CD4-positive, alpha-beta T cell treated with Interferon gamma for 1 hour (primary cell): Measurements from ENCODE around the gene DDA1.
"Not testable (repeated sequence)": the region's sequence is repeated elsewhere in the genome, so short reads cannot be mapped to it uniquely, and the experiment has no call there.

Experiments used
- DNase-seq: peaks from one replicate; pipeline ENCODE4 v3.0.0-alpha.2; 2020

DDA1 gene

GRCh38 chr19:17348700-17349099 lies 39.3 kb downstream of the DDA1 start:
- no peak for DNase-seq

DNA sequence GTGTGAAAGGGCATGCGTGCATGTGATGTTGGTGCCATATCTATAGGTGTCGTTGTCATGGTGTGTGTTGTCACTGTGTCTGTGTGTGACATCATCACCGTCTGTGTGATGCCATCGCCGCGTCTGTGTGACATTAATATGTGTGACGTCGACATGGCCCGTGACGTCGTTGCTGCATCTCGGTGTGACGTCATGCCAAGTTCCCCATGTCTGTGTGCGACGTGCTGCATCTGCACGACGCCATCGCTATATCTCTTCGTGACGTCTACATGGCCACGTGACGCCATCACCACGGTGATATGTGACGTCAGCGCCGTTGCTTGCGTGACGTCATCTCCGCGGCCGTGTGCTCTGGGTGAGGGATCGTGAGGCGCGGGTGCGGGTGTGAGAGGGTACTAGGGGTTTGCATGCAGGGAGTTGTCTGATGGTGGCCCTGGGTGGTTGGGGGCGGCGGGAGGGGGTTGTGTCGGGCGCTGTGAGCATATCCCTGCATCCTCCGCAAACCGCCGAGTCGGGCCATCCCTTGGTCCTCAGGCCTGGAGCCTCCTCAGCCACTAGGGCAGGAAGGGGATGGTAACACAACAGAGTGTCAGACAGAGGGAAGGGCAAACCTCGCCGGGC lies 42.6 kb downstream of the DDA1 start:
- DNase-seq = no peak

DNA sequence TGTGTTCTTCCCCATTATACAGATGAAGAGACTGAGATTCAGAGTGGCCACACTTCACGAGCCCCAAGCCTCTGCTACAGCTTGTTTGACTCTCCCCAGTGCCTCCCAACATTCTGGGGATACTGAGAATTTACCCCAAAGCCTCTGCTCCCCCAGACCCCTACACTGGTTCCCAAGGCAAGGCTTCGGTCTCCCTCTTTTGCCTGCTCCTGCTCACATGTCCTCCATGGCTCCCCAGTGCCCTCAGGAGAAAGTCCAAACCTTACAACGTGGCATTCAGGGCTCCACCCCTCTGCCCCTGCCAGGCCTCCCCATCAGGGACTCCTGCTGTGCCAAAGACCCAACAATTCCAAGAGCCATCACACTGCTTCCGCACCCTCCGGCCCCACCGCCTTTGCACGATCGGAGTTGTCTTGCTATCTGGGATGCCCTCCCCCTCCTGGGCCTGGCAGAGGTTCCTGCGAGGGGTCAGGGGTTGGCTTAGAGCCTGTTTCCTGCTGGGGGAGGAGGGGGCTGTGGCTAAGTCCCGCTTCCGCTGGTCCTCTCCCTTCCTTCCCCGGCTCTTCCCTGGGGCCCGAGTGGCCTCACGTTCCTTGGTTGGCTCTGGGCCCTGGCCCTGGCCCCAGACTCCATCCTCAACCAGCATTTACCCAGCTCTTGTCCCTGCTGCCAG lies 43.4 kb downstream of the DDA1 start:
- no peak for DNase-seq

DNA sequence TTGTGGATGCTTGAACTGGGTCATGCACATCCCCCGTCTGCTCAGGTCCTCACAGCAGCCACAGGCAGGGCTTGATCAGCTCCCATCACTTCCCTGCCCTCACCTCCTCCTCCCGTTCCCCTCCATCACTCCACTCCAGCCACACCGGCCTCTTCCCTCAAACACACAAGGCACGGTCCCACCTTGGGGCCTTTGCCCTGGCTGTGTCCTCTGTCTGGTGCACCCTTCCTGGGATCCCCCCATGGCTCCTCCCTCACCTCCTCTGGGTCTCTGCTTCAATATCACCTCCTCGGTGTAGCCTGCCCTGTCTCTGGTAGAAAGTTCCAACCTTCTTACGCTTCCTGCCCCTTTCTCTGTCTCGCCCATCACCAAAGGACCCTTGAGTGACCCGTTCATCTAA lies 44.0 kb downstream of the DDA1 start:
- no peak for DNase-seq

DNA sequence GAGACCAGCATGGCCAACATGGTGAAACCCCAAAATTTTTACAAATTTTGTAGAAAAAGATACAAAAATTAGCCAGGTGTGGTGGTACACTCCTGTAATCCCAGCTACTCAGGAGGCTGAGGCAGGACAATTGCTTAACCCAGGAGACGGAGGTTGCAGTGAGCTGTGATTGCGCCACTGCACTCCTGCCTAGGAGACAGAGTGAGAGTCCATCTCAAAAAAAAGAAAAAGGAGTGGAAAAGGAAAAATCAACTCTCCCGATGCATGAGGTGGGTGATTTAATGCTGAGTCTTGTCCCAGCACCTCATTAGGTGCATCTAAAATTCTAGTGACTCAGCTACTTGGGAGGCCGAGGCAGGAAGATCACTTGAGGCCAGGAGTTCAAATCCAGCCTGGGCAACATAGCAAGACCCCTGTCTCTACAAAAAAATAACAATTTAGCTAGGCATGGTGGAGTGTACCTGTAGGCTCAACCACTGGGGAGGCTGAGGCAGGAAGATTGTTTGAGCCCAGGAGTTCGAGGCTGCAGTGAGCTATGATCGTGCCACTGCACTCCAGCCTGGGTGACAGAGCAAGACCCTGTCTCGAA lies 47.8 kb downstream of the DDA1 start:
- no peak for DNase-seq

GRCh38 chr19:17357724-17358123 lies 48.4 kb downstream of the DDA1 start:
- DNase-seq = no peak

GRCh38 chr19:17358395-17358794 lies 49.0 kb downstream of the DDA1 start:
- DNase-seq = no peak

DNA sequence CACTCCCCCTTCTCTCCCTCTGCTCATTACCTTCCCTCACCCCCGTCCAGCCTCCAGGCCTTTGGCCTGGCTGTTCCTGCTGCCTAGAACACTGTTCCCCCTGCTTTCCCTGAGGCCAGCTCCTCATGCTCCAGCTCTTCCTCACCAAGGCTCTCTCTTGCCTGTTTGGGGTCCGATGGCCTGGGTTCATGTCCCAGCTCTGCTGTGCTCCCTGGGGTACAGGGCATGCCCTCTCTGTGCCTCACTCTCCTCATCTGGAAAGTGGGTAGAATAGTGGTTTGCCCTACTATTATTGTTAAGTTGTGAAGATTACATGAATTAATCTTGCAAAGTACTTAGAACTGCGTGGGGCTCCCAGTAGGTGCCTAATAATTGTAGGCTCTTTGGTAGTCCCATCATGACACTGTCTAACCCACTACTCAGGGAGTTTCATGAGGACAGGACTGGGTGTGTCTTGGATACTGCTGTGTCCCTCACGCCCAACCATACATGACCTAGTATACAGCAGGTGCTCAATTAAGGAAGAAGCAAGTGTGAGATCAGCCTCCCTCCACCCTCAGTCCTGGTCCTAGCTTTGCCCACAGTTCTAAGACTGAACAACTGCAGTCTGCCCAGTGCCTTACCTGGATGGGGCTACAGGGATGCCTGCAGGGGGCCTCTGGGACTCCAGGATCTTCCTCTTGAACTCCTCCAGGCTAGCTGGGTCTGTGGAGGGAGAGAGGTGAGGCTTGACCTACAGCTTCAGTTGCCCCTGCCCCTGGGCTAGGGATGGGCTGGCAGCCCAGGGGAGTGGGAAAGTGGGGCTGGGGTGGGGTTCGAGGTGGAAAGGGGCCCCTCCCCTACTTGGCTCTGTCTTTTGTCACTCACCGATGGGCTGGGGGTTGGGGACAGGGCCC lies 50.8 kb downstream of the DDA1 start:
- no peak for DNase-seq

DNA sequence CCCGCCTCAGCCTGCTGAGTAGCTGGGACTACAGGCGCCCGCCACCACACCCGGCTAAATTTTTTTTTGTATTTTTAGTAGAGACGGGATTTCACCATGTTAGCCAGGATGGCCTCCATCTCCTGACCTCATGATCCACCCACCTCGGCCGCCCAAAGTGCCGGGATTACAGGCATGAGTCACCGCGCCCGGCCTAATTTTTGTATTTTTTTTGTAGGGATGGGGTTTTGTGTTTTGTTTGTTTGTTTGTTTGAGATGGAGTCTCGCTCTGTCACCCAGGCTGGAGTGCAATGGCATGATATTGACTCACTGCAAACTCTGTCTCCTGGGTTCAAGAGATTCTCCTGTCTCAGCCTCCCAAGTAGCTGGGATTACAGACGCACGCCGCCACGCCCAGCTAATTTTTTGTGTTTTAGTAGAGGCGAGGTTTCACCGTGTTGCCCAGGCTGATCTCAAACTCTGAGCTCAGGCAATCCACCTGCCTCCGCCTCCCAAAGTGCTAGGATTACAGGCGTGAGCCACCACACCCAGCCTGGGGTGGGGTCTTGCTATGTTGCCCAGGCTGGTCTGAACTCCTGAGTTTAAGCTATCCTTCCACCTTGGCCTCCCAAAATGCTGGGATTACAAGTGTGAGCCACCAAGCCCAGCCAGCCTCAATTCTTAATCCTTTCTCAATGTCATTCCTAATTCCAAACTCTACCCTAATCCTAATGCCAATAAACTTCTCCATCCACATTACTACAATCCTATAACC lies 54.7 kb downstream of the DDA1 start:
- DNase-seq = not testable (repeated sequence)

- no peak for DNase-seq
Observed at GRCh38 chr19:17365361-17365760, 56.0 kb downstream of the DDA1 start.

DNA sequence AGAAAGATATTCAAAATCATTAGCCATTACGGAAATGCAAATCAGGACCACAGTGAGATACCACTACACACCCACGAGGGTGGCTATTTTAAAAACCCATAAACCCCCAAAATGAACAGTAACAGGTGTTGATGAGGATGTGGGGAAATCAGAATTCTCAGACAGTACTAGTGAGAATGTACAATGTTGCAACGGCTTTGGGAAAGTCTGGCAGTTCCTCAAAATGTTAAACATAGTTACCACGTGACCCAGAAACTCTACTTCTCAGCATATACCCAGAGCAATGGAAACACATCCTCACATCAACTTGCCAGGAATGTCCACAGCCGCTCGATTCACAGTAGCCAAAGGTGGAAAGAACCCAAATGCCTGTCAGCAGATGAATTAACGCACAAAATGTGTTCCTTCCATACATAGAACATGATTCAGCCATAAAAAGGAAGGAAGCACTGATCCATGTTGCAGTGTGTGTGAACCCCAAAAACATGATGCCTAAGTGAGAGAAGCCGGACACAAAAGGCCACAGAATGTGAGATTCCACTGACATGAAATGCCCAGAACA lies 60.7 kb downstream of the DDA1 start:
- no peak for DNase-seq
